GM23338 (cell line): Measurements from ENCODE around the gene MFAP3. TPM values are rescaled to one million over a fixed set of nuclear protein-coding genes. Genes with fewer than 3 reads are reported as not detected.

Source experiments
- ATAC-seq: fragments of 200-7000 bp; cut with Tn5 transposase; 3 replicates; pipeline ENCODE4 v1.9.1; 2020
- DNase-seq: peaks from one replicate; pipeline ENCODE4 v3.0.0-alpha.2; 2015; ENCODE audit warnings: low spot score
- H2AFZ ChIP-seq: fragments of 200-600 bp; sonication (generic); 2 replicates; pipeline ENCODE4 v1.8.0; 2016; ENCODE audit warnings: antibody characterized with exemption, mild to moderate bottlenecking, moderate library complexity
- H3F3A ChIP-seq: fragments of 200-600 bp; sonication (generic); replicated peaks from 2 replicates; pipeline ENCODE4 v1.8.0; 2017; ENCODE audit warnings: antibody characterized with exemption, mixed run types, low read depth
- H3K27ac ChIP-seq: fragments of 200-600 bp; sonication (generic); 2 replicates; pipeline ENCODE4 v1.6.1; 2016; ENCODE audit warnings: low read depth
- H3K27me3 ChIP-seq: fragments of 200-600 bp; sonication (generic); 2 replicates; pipeline ENCODE4 v1.8.0; 2016; ENCODE audit warnings: mild to moderate bottlenecking, mixed run types, moderate library complexity; ENCODE audit not compliant: insufficient read depth
- H3K36me3 ChIP-seq: fragments of 200-600 bp; sonication (generic); 2 replicates; pipeline ENCODE4 v1.8.0; 2016; ENCODE audit warnings: mild to moderate bottlenecking; ENCODE audit not compliant: insufficient read depth
- H3K4me1 ChIP-seq: fragments of 200-600 bp; sonication (generic); 2 replicates; pipeline ENCODE4 v1.8.0; 2016; ENCODE audit warnings: mild to moderate bottlenecking, moderate library complexity; ENCODE audit not compliant: insufficient read depth
- H3K4me2 ChIP-seq: fragments of 200-600 bp; sonication (generic); 2 replicates; pipeline ENCODE4 v1.7.1; 2017; ENCODE audit warnings: mixed run types
- H3K4me3 ChIP-seq: fragments of 200-600 bp; sonication (generic); 2 replicates; pipeline ENCODE4 v1.6.1; 2016; ENCODE audit warnings: mixed run types
- H3K79me2 ChIP-seq: fragments of 200-600 bp; sonication (generic); replicated peaks from 2 replicates; pipeline ENCODE4 v1.8.0; 2017; ENCODE audit warnings: mild to moderate bottlenecking; ENCODE audit not compliant: insufficient read depth
- H3K9me2 ChIP-seq: fragments of 200-600 bp; sonication (generic); 2 replicates; pipeline ENCODE4 v1.8.0; 2017; ENCODE audit not compliant: insufficient read depth
- H4K20me1 ChIP-seq: fragments of 200-600 bp; sonication (generic); replicated peaks from 2 replicates; pipeline ENCODE4 v1.8.0; 2017; ENCODE audit warnings: mild to moderate bottlenecking; ENCODE audit not compliant: insufficient read depth
- H3K27ac Mint-ChIP-seq: 2 replicates; pipeline ENCODE4 v1.8.0; 2020; ENCODE audit warnings: inconsistent platforms, mild to moderate bottlenecking, moderate library complexity, mixed read lengths
- H3K27me3 Mint-ChIP-seq: 3 replicates; pipeline ENCODE4 v1.8.0; 2022; ENCODE audit warnings: low read depth, mild to moderate bottlenecking, moderate library complexity, mixed read lengths, inconsistent platforms; ENCODE audit not compliant: insufficient read depth, poor library complexity
- H3K36me3 Mint-ChIP-seq: 3 replicates; pipeline ENCODE4 v1.8.0; 2021; ENCODE audit warnings: low read depth, mild to moderate bottlenecking, inconsistent platforms, moderate library complexity, mixed read lengths
- H3K4me1 Mint-ChIP-seq: 3 replicates; pipeline ENCODE4 v1.8.0; 2020; ENCODE audit warnings: mild to moderate bottlenecking, inconsistent platforms, mixed read lengths
- H3K4me3 Mint-ChIP-seq: 3 replicates; pipeline ENCODE4 v1.8.0; 2021; ENCODE audit warnings: moderate library complexity, mild to moderate bottlenecking, inconsistent platforms, mixed read lengths
- H3K9me3 Mint-ChIP-seq: 3 replicates; pipeline ENCODE4 v1.8.0; 2020; ENCODE audit warnings: moderate library complexity, mild to moderate bottlenecking, inconsistent platforms, mixed read lengths
- CREB1 ChIP-seq: fragments of 250-450 bp; sonication (Bioruptor Pico); IDR thresholded peaks from 2 replicates; pipeline ENCODE4 v1.5.0; 2020; ENCODE audit warnings: low read depth, mild to moderate bottlenecking, moderate library complexity
- EZH2 ChIP-seq: fragments of 200-600 bp; sonication (generic); IDR thresholded peaks from one replicate; pipeline ENCODE4 v1.8.0; 2017; ENCODE audit warnings: antibody characterized with exemption, mild to moderate bottlenecking, low read depth; ENCODE audit not compliant: unreplicated experiment
- EZH2phosphoT487 ChIP-seq: fragments of 200-600 bp; sonication (generic); IDR thresholded peaks from one replicate; pipeline ENCODE4 v1.8.1; 2018; ENCODE audit warnings: antibody characterized with exemption; ENCODE audit not compliant: unreplicated experiment
- JUNB ChIP-seq: IDR thresholded peaks from one replicate; pipeline ENCODE4 v1.6.1; 2016; ENCODE audit warnings: antibody characterized with exemption; ENCODE audit not compliant: unreplicated experiment
- NANOG ChIP-seq: IDR thresholded peaks from 2 replicates; pipeline ENCODE4 v1.6.1; 2016; ENCODE audit warnings: antibody characterized with exemption, borderline replicate concordance
- POLR2AphosphoS5 ChIP-seq: IDR thresholded peaks from 2 replicates; pipeline ENCODE4 v1.6.1; 2016; ENCODE audit warnings: antibody characterized with exemption, low read depth
- STAT1 ChIP-seq: IDR thresholded peaks from one replicate; pipeline ENCODE4 v1.6.1; 2016; ENCODE audit warnings: antibody characterized with exemption; ENCODE audit not compliant: unreplicated experiment
- ZNF114 ChIP-seq: fragments of 250-450 bp; sonication (Bioruptor Pico); IDR thresholded peaks from 2 replicates; pipeline ENCODE4 v1.5.0; 2020; ENCODE audit warnings: mild to moderate bottlenecking, moderate library complexity
- ZNF331 ChIP-seq: fragments of 250-450 bp; sonication (Bioruptor Pico); IDR thresholded peaks from 2 replicates; pipeline ENCODE4 v1.5.0; 2020; ENCODE audit warnings: low read depth, mild to moderate bottlenecking, moderate library complexity
- polyA plus RNA-seq: library from polyadenylated mRNA; unstranded; fragments of >200 nt; fragmentation: Nextera tagmentation; extraction: Ambion mirVana; gene quantifications from 2 replicates; pipeline ENCODE4 v1.2.1, GENCODE V29; 2016
- total RNA-seq: library from RNA; depleted of rRNA; stranded (reverse); fragments of >200 nt; shearing (Covaris generic); gene quantifications from 2 replicates; pipeline ENCODE4 v1.2.3, GENCODE V29; 2014
- TF ChIP-seq, protein P1 (sequence below): IDR thresholded peaks from one replicate; pipeline ENCODE4 v1.6.1; 2018; ENCODE audit warnings: antibody characterized with exemption; ENCODE audit not compliant: unreplicated experiment
- TF ChIP-seq, protein P2 (sequence below): IDR thresholded peaks from 2 replicates; pipeline ENCODE4 v1.6.1; 2016; ENCODE audit warnings: antibody characterized with exemption
- TF ChIP-seq, protein P3 (sequence below), 2 experiments: fragments of 200-600 bp in 1 of 2; sonication (generic) in 1 of 2; conservative IDR thresholded peaks; 2 replicates each; pipeline versions ENCODE4 v1.5.1 to v1.6.1; 2016 to 2017; ENCODE audit warnings: antibody characterized with exemption in 2 of 2, low read depth in 2 of 2, mild to moderate bottlenecking in 2 of 2, moderate library complexity in 1 of 2
- TF ChIP-seq, protein P4 (sequence below): fragments of 250-450 bp; sonication (Bioruptor Pico); IDR thresholded peaks from 2 replicates; pipeline ENCODE4 v1.5.0; 2020; ENCODE audit warnings: mild to moderate bottlenecking, moderate library complexity

Gene MFAP3
- total and polyA plus RNA-seq, 2 experiments from 2014 or later = 2.9 to 47.5 TPM

DNA sequence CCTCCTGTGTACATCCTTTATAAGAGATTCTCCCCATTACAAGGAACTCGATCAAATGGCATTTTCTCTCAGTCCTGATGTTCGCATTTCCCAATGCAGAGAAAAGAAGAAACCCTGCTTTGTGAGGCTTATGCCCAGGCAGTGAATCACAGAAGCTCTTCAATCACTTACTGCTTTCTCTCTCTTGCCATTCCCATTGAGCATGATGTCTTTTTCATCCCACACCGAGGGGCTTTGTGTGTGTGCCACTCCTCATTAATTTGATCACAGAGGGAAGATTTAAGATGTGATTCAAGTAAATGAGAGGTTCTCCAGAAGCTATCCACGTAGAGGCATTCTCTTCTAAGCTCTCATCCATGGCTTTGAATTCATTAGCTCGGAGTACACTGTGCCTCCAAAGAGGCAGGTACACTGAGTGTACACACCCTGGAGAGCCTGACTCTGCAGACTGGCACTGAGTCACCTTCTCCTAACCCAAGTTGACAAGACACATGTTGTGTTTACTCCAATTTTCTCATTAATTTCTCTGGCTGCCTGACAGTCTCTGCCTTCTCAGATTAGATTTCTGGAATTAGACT, 45.4 kb downstream of the MFAP3 start:
- no peaks in the 10 kb centered on the region for H3K36me3 Mint-ChIP-seq
- H3K27ac Mint-ChIP-seq = no peak overlapping the region
- Histone ChIP-seq H3F3A (no peaks in the 10 kb centered on the region), H3K36me3 (no peaks in the 10 kb centered on the region), H2AFZ (no peak overlapping the region), H4K20me1 (no peaks in the 10 kb centered on the region), H3K27me3 (no peaks in the 10 kb centered on the region), H3K9me2 (no peaks in the 10 kb centered on the region), H3K27ac (no peak overlapping the region), H3K4me1 (peaks cover 8% of the 10 kb centered on the region; the same call in 1 of the 2 replicates), H3K4me2 (no peak overlapping the region), H3K4me3 (no peak overlapping the region), H3K79me2 (no peaks in the 10 kb centered on the region)
- H3K27me3 Mint-ChIP-seq = peaks cover 2% of the 10 kb centered on the region
- ATAC-seq (no peak), DNase-seq (no peak)
- TF ChIP-seq NANOG (no peak), EZH2phosphoT487 (no peak), STAT1 (no peak), POLR2AphosphoS5 (no peak), JUNB (no peak), EZH2 (no peak), CREB1 (CRISPR knock-in tag) (no peak), ZNF114 (CRISPR knock-in tag) (no peak), ZNF331 (CRISPR knock-in tag) (no peak)
- TF ChIP-seq, protein P1, sequence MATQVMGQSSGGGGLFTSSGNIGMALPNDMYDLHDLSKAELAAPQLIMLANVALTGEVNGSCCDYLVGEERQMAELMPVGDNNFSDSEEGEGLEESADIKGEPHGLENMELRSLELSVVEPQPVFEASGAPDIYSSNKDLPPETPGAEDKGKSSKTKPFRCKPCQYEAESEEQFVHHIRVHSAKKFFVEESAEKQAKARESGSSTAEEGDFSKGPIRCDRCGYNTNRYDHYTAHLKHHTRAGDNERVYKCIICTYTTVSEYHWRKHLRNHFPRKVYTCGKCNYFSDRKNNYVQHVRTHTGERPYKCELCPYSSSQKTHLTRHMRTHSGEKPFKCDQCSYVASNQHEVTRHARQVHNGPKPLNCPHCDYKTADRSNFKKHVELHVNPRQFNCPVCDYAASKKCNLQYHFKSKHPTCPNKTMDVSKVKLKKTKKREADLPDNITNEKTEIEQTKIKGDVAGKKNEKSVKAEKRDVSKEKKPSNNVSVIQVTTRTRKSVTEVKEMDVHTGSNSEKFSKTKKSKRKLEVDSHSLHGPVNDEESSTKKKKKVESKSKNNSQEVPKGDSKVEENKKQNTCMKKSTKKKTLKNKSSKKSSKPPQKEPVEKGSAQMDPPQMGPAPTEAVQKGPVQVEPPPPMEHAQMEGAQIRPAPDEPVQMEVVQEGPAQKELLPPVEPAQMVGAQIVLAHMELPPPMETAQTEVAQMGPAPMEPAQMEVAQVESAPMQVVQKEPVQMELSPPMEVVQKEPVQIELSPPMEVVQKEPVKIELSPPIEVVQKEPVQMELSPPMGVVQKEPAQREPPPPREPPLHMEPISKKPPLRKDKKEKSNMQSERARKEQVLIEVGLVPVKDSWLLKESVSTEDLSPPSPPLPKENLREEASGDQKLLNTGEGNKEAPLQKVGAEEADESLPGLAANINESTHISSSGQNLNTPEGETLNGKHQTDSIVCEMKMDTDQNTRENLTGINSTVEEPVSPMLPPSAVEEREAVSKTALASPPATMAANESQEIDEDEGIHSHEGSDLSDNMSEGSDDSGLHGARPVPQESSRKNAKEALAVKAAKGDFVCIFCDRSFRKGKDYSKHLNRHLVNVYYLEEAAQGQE = no peak
- TF ChIP-seq, protein P2, sequence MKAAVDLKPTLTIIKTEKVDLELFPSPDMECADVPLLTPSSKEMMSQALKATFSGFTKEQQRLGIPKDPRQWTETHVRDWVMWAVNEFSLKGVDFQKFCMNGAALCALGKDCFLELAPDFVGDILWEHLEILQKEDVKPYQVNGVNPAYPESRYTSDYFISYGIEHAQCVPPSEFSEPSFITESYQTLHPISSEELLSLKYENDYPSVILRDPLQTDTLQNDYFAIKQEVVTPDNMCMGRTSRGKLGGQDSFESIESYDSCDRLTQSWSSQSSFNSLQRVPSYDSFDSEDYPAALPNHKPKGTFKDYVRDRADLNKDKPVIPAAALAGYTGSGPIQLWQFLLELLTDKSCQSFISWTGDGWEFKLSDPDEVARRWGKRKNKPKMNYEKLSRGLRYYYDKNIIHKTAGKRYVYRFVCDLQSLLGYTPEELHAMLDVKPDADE = no peak
- TF ChIP-seq, protein P3, sequence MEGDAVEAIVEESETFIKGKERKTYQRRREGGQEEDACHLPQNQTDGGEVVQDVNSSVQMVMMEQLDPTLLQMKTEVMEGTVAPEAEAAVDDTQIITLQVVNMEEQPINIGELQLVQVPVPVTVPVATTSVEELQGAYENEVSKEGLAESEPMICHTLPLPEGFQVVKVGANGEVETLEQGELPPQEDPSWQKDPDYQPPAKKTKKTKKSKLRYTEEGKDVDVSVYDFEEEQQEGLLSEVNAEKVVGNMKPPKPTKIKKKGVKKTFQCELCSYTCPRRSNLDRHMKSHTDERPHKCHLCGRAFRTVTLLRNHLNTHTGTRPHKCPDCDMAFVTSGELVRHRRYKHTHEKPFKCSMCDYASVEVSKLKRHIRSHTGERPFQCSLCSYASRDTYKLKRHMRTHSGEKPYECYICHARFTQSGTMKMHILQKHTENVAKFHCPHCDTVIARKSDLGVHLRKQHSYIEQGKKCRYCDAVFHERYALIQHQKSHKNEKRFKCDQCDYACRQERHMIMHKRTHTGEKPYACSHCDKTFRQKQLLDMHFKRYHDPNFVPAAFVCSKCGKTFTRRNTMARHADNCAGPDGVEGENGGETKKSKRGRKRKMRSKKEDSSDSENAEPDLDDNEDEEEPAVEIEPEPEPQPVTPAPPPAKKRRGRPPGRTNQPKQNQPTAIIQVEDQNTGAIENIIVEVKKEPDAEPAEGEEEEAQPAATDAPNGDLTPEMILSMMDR (conservative IDR thresholded peaks at IDR 0.05; ENCODE audit: low read depth in 2 of 2) = no peak
- TF ChIP-seq, protein P4, sequence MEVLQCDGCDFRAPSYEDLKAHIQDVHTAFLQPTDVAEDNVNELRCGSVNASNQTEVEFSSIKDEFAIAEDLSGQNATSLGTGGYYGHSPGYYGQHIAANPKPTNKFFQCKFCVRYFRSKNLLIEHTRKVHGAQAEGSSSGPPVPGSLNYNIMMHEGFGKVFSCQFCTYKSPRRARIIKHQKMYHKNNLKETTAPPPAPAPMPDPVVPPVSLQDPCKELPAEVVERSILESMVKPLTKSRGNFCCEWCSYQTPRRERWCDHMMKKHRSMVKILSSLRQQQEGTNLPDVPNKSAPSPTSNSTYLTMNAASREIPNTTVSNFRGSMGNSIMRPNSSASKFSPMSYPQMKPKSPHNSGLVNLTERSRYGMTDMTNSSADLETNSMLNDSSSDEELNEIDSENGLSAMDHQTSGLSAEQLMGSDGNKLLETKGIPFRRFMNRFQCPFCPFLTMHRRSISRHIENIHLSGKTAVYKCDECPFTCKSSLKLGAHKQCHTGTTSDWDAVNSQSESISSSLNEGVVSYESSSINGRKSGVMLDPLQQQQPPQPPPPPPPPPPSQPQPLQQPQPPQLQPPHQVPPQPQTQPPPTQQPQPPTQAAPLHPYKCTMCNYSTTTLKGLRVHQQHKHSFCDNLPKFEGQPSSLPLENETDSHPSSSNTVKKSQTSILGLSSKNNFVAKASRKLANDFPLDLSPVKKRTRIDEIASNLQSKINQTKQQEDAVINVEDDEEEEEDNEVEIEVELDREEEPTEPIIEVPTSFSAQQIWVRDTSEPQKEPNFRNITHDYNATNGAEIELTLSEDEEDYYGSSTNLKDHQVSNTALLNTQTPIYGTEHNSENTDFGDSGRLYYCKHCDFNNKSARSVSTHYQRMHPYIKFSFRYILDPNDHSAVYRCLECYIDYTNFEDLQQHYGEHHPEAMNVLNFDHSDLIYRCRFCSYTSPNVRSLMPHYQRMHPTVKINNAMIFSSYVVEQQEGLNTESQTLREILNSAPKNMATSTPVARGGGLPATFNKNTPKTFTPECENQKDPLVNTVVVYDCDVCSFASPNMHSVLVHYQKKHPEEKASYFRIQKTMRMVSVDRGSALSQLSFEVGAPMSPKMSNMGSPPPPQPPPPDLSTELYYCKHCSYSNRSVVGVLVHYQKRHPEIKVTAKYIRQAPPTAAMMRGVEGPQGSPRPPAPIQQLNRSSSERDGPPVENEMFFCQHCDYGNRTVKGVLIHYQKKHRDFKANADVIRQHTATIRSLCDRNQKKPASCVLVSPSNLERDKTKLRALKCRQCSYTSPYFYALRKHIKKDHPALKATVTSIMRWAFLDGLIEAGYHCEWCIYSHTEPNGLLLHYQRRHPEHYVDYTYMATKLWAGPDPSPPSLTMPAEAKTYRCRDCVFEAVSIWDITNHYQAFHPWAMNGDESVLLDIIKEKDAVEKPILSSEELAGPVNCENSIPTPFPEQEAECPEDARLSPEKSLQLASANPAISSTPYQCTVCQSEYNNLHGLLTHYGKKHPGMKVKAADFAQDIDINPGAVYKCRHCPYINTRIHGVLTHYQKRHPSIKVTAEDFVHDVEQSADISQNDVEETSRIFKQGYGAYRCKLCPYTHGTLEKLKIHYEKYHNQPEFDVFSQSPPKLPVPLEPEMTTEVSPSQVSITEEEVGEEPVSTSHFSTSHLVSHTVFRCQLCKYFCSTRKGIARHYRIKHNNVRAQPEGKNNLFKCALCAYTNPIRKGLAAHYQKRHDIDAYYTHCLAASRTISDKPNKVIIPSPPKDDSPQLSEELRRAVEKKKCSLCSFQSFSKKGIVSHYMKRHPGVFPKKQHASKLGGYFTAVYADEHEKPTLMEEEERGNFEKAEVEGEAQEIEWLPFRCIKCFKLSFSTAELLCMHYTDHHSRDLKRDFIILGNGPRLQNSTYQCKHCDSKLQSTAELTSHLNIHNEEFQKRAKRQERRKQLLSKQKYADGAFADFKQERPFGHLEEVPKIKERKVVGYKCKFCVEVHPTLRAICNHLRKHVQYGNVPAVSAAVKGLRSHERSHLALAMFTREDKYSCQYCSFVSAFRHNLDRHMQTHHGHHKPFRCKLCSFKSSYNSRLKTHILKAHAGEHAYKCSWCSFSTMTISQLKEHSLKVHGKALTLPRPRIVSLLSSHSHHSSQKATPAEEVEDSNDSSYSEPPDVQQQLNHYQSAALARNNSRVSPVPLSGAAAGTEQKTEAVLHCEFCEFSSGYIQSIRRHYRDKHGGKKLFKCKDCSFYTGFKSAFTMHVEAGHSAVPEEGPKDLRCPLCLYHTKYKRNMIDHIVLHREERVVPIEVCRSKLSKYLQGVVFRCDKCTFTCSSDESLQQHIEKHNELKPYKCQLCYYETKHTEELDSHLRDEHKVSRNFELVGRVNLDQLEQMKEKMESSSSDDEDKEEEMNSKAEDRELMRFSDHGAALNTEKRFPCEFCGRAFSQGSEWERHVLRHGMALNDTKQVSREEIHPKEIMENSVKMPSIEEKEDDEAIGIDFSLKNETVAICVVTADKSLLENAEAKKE (CRISPR knock-in tag) = no peak
- peaks cover 22% of the 10 kb centered on the region for H3K4me1 Mint-ChIP-seq
- no peak overlapping the region for H3K4me3 Mint-ChIP-seq
- no peaks in the 10 kb centered on the region for H3K9me3 Mint-ChIP-seq
